Tibial artery (tissue), 4 donors: ENCODE measurements around the gene TARBP1.

ENCODE experiments used
- DNase-seq, 2 donors: peaks; one replicate each; pipeline ENCODE4 v3.0.0-alpha.2; 2019
- H3K27ac ChIP-seq, 2 donors: fragments of 200-600 bp; sonication (generic) in 1 of 2; 1 replicate in 1 of 2; 2 replicates in 1 of 2; pipeline ENCODE4 v1.5.1; 2018 to 2019; ENCODE audit warnings: mild to moderate bottlenecking in 1 of 2
- H3K27me3 ChIP-seq, 2 donors: fragments of 200-600 bp; sonication (generic) in 1 of 2; one replicate each; pipeline versions ENCODE4 v1.5.1 to v1.6.0; 2016 to 2019
- H3K36me3 ChIP-seq, 3 donors: fragments of 200-600 bp; sonication (generic) in 2 of 3; one replicate each; pipeline ENCODE4 v1.5.1; 2016 to 2019; ENCODE audit warnings: mild to moderate bottlenecking in 2 of 3
- H3K4me1 ChIP-seq, 4 donors: fragments of 200-600 bp; sonication (generic) in 2 of 4; 1 replicate in 3 of 4; 2 replicates in 1 of 4; pipeline ENCODE4 v1.5.1; 2016 to 2019
- H3K4me3 ChIP-seq, 2 donors: fragments of 200-600 bp; sonication (generic) in 1 of 2; 1 replicate in 1 of 2; 2 replicates in 1 of 2; pipeline ENCODE4 v1.5.1; 2018 to 2019; ENCODE audit warnings: mild to moderate bottlenecking in 2 of 2
- H3K9me3 ChIP-seq, 3 donors: fragments of 200-600 bp; sonication (generic) in 1 of 3; one replicate each; pipeline ENCODE4 v1.5.1; 2016 to 2019
- CTCF ChIP-seq, 2 experiments: fragments of 200-600 bp in 1 of 2; fragments of 450-650 bp in 1 of 2; IDR thresholded peaks; one replicate each; pipeline ENCODE4 v1.5.1; 2017 to 2019; ENCODE audit warnings: antibody characterized with exemption in 2 of 2, mild to moderate bottlenecking in 1 of 2, moderate library complexity in 1 of 2
- intact Hi-C: fragments of 100-400 bp; cut with DNase I; formaldehyde crosslinking; loops from one replicate; pipeline ENCODE4 v1.15.0; 2023; ENCODE audit warnings: low total_unique reads

The TARBP1 gene

GRCh38 chr1:234412830-234413229, 66.1 kb downstream of the TARBP1 start:
- no peaks in the 10 kb centered on the region for H3K9me3 ChIP-seq
- no peak overlapping the region for H3K27ac ChIP-seq
- DNase-seq, result no peak
- TF ChIP-seq CTCF (IDR thresholded peaks at IDR 0.05), result no peak
- no peaks in the 10 kb centered on the region for H3K4me1 ChIP-seq
- peaks cover 0 to 42% (median 0%) of the 10 kb centered on the region in 3 donors for H3K36me3 ChIP-seq
- intact Hi-C loops, result no loop called here
- no peak overlapping the region for H3K4me3 ChIP-seq
- H3K27me3 ChIP-seq, result no peaks in the 10 kb centered on the region

GRCh38 chr1:234409328-234409727, 69.7 kb downstream of the TARBP1 start:
- Histone ChIP-seq H3K4me3 (no peak overlapping the region), H3K27me3 (no peaks in the 10 kb centered on the region), H3K27ac (no peak overlapping the region), H3K36me3 (peaks cover 0 to 33% (median 0%) of the 10 kb centered on the region in 3 donors), H3K9me3 (no peaks in the 10 kb centered on the region), H3K4me1 (no peaks in the 10 kb centered on the region)
- intact Hi-C loops, result no loop called here
- DNase-seq, result no peak
- no peak for TF ChIP-seq CTCF (IDR thresholded peaks at IDR 0.05)

GRCh38 chr1:234408757-234409156, 70.2 kb downstream of the TARBP1 start:
- Histone ChIP-seq H3K27ac (no peak overlapping the region), H3K9me3 (no peaks in the 10 kb centered on the region), H3K36me3 (peaks cover 0 to 30% (median 0%) of the 10 kb centered on the region in 3 donors), H3K4me1 (no peaks in the 10 kb centered on the region), H3K4me3 (no peak overlapping the region), H3K27me3 (no peaks in the 10 kb centered on the region)
- DNase-seq, result no peak
- intact Hi-C loops, result no loop called here
- TF ChIP-seq CTCF (IDR thresholded peaks at IDR 0.05), result no peak

- H3K9me3 ChIP-seq, result no peaks in the 10 kb centered on the region
- no peak overlapping the region for H3K27ac ChIP-seq
- no peaks in the 10 kb centered on the region for H3K4me1 ChIP-seq
- no peak overlapping the region for H3K4me3 ChIP-seq
- no peak for DNase-seq
- intact Hi-C loops, result no loop called here
- peaks cover 0 to 17% (median 0%) of the 10 kb centered on the region in 3 donors for H3K36me3 ChIP-seq
- no peaks in the 10 kb centered on the region for H3K27me3 ChIP-seq
- no peak for TF ChIP-seq CTCF (IDR thresholded peaks at IDR 0.05)
These were observed 72.1 kb downstream of the TARBP1 start for GRCh38 chr1:234406871-234407270.

GRCh38 chr1:234405676-234406075, 73.3 kb downstream of the TARBP1 start:
- no peaks in the 10 kb centered on the region for H3K27me3 ChIP-seq
- H3K4me1 ChIP-seq, result no peaks in the 10 kb centered on the region
- no peak overlapping the region for H3K27ac ChIP-seq
- TF ChIP-seq CTCF (IDR thresholded peaks at IDR 0.05), result no peak
- peaks cover 0 to 14% (median 0%) of the 10 kb centered on the region in 3 donors for H3K36me3 ChIP-seq
- H3K4me3 ChIP-seq, result no peak overlapping the region
- H3K9me3 ChIP-seq, result no peaks in the 10 kb centered on the region
- no peak for DNase-seq
- intact Hi-C loops, result no loop called here

GRCh38 chr1:234402939-234403338, 76.0 kb downstream of the TARBP1 start:
- Histone ChIP-seq H3K4me3 (no peak overlapping the region), H3K4me1 (no peaks in the 10 kb centered on the region), H3K27ac (no peak overlapping the region), H3K9me3 (no peaks in the 10 kb centered on the region), H3K36me3 (peaks cover 0 to 10% (median 0%) of the 10 kb centered on the region in 3 donors), H3K27me3 (no peaks in the 10 kb centered on the region)
- no peak for TF ChIP-seq CTCF (IDR thresholded peaks at IDR 0.05)
- DNase-seq, result no peak
- intact Hi-C loops, result no loop called here
